IMR-90 (cell line): Measurements from ENCODE around the gene MELTF. TPM values are rescaled to one million over a fixed set of nuclear protein-coding genes. Genes with fewer than 3 reads are reported as not detected.
A peak's percentile ranks its signal among the peaks of the same experiment; 100 is the strongest.

Source experiments
- ATAC-seq: fragments of 200-7000 bp; cut with Tn5 transposase; 2 replicates; pipeline ENCODE4 v1.9.1; 2020; ENCODE audit warnings: low read depth, mild to moderate bottlenecking, moderate library complexity
- BruUV-seq: library from RNA; stranded (reverse); fragments of 400-500 nt; replicated peaks from 2 replicates; lab custom pipeline; 2021; lab: Mats Ljungman, UMichigan
- CTCF ChIA-PET: fragments of 300-600 bp; formaldehyde crosslinking; extraction: SDS; loops from one replicate; lab custom pipeline; 2021; ENCODE audit warnings: antibody characterized with exemption; lab: Yijun Ruan, JAX
- POLR2A ChIA-PET: fragments of 300-600 bp; sonication (Branson Sonifier 250); formaldehyde crosslinking; loops from one replicate; lab custom pipeline; 2022; ENCODE audit warnings: antibody characterized with exemption; ENCODE audit not compliant: unreplicated experiment; lab: Charles Lee
- DNase-seq: peaks from one replicate; pipeline ENCODE4 v3.0.0; 2013
- H2AFZ ChIP-seq: replicated peaks from 2 replicates; pipeline ENCODE3; 2013; ENCODE audit warnings: low read length, mild to moderate bottlenecking; ENCODE audit not compliant: poor library complexity
- H2AK5ac ChIP-seq: 2 replicates; pipeline ENCODE4 v1.6.1; 2013; ENCODE audit warnings: low read depth, low read length, inconsistent platforms
- H2AK9ac ChIP-seq: replicated peaks from 2 replicates; pipeline ENCODE3; 2013; ENCODE audit warnings: mild to moderate bottlenecking, low read depth, low read length, moderate library complexity; ENCODE audit not compliant: poor library complexity
- H2BK120ac ChIP-seq: 2 replicates; pipeline ENCODE4 v1.6.1; 2013; ENCODE audit warnings: low read depth, low read length, inconsistent platforms
- H2BK15ac ChIP-seq: 3 replicates; pipeline ENCODE4 v1.6.1; 2013; ENCODE audit warnings: low read depth, low read length, inconsistent platforms
- H2BK20ac ChIP-seq: 2 replicates; pipeline ENCODE4 v1.6.1; 2013; ENCODE audit warnings: low read depth, mild to moderate bottlenecking, inconsistent platforms, low read length, moderate library complexity
- H2BK5ac ChIP-seq: 2 replicates; pipeline ENCODE4 v1.6.1; 2013; ENCODE audit warnings: mild to moderate bottlenecking, low read depth, low read length, inconsistent platforms; ENCODE audit not compliant: poor library complexity, severe bottlenecking
- H3K14ac ChIP-seq: replicated peaks from 2 replicates; pipeline ENCODE4 v1.6.1; 2013; ENCODE audit warnings: low read depth, low read length, inconsistent platforms
- H3K18ac ChIP-seq: 2 replicates; pipeline ENCODE4 v1.6.1; 2013; ENCODE audit warnings: low read depth, low read length, control low read depth
- H3K23ac ChIP-seq: 2 replicates; pipeline ENCODE4 v1.6.1; 2013; ENCODE audit warnings: low read depth, low read length, inconsistent platforms
- H3K27ac ChIP-seq: 2 replicates; pipeline ENCODE4 v1.5.1; 2013; ENCODE audit warnings: mild to moderate bottlenecking, control low read depth, low read length; ENCODE audit not compliant: insufficient read depth
- H3K27me3 ChIP-seq: 2 replicates; pipeline ENCODE4 v1.6.1; 2013; ENCODE audit warnings: low read length; ENCODE audit not compliant: control insufficient read depth, insufficient read depth
- H3K36me3 ChIP-seq: 2 replicates; pipeline ENCODE4 v1.6.1; 2013; ENCODE audit warnings: low read length, mixed read lengths; ENCODE audit not compliant: control insufficient read depth, insufficient read depth
- H3K4ac ChIP-seq: 2 replicates; pipeline ENCODE4 v1.6.1; 2013; ENCODE audit warnings: low read depth, low read length, inconsistent platforms
- H3K4me1 ChIP-seq: 2 replicates; pipeline ENCODE4 v1.6.1; 2013; ENCODE audit warnings: low read length, mixed read lengths; ENCODE audit not compliant: control insufficient read depth, insufficient read depth
- H3K4me2 ChIP-seq: 2 replicates; pipeline ENCODE4 v1.6.1; 2013; ENCODE audit warnings: low read depth, mild to moderate bottlenecking, control low read depth, low read length, moderate library complexity
- H3K4me3 ChIP-seq: 2 replicates; pipeline ENCODE4 v1.5.1; 2013; ENCODE audit warnings: low read depth, mild to moderate bottlenecking, control low read depth, low read length, moderate library complexity; ENCODE audit not compliant: insufficient read depth
- H3K56ac ChIP-seq: 2 replicates; pipeline ENCODE4 v1.6.1; 2013; ENCODE audit warnings: low read length, inconsistent platforms; ENCODE audit not compliant: insufficient read depth; ENCODE audit errors: extremely low read depth
- H3K79me1 ChIP-seq, 2 experiments: 2 replicates each; pipeline ENCODE4 v1.6.1; 2013; ENCODE audit warnings: low read length in 2 of 2, inconsistent platforms in 1 of 2, low read depth in 1 of 2
- H3K9ac ChIP-seq: 2 replicates; pipeline ENCODE4 v1.6.1; 2013; ENCODE audit warnings: low read depth, low read length, control low read depth
- H3K9me1 ChIP-seq: 2 replicates; pipeline ENCODE4 v1.6.1; 2013; ENCODE audit warnings: low read length, inconsistent platforms; ENCODE audit not compliant: insufficient read depth
- H3K9me3 ChIP-seq: 2 replicates; pipeline ENCODE4 v1.6.1; 2013; ENCODE audit warnings: low read length; ENCODE audit not compliant: control insufficient read depth, insufficient read depth
- H4K20me1 ChIP-seq: 2 replicates; pipeline ENCODE4 v1.6.1; 2013; ENCODE audit warnings: low read length, inconsistent platforms; ENCODE audit not compliant: insufficient read depth
- H4K5ac ChIP-seq: 2 replicates; pipeline ENCODE4 v1.6.1; 2013; ENCODE audit warnings: mild to moderate bottlenecking, low read depth, low read length, control low read depth
- H4K8ac ChIP-seq, 2 experiments: 2 replicates each; pipeline ENCODE4 v1.6.1; 2013; ENCODE audit warnings: low read depth in 2 of 2, low read length in 2 of 2, control low read depth in 1 of 2, inconsistent platforms in 1 of 2
- H4K91ac ChIP-seq: 2 replicates; pipeline ENCODE4 v1.6.1; 2013; ENCODE audit warnings: low read depth, low read length, inconsistent platforms; ENCODE audit not compliant: insufficient read depth
- FOS ChIP-seq: fragments of 150-350 bp; IDR thresholded peaks from 2 replicates; pipeline ENCODE4 v1.6.1; 2016; ENCODE audit warnings: low read depth, low read length
- MAZ ChIP-seq: IDR thresholded peaks from 2 replicates; pipeline ENCODE4 v1.6.1; 2012; ENCODE audit warnings: low read depth, mild to moderate bottlenecking, low read length, improper control_type of control experiment, moderate library complexity, borderline replicate concordance
- RAD21 ChIP-seq: IDR thresholded peaks from 2 replicates; pipeline ENCODE4 v1.6.1; 2012; ENCODE audit warnings: low read length, improper control_type of control experiment
- RFX5 ChIP-seq: IDR thresholded peaks from 2 replicates; pipeline ENCODE4 v1.8.0; 2012; ENCODE audit warnings: low read depth, mild to moderate bottlenecking, low read length, moderate library complexity
- SMC3 ChIP-seq: fragments of 150-350 bp; IDR thresholded peaks from 2 replicates; pipeline ENCODE4 v1.6.1; 2016; ENCODE audit warnings: low read depth, mild to moderate bottlenecking, antibody characterized with exemption, low read length, moderate library complexity
- USF2 ChIP-seq: fragments of 150-350 bp; IDR thresholded peaks from 2 replicates; pipeline ENCODE4 v1.6.1; 2017; ENCODE audit warnings: mild to moderate bottlenecking, antibody characterized with exemption, low read length, low read depth
- WGBS, 2 experiments: methylation state at CpG; one replicate each; pipeline versions ENCODE4 v1.1.5 to v1.1.7; 2013; ENCODE audit warnings: missing lambda C conversion rate in 2 of 2; ENCODE audit not compliant: insufficient read length in 1 of 2; ENCODE audit errors: extremely low coverage in 2 of 2; 5-methylcytosine and 5-hydroxymethylcytosine counted together
- dilution Hi-C: fragments of 300-500 bp; cut with HindIII; formaldehyde crosslinking; loops from one replicate; pipeline ENCODE4 v1.14.3; 2018; ENCODE audit warnings: low sequenced_read_pairs; ENCODE audit not compliant: unreplicated experiment
- in situ Hi-C: fragments of 300-500 bp; cut with MboI; formaldehyde crosslinking; loops from 3 replicates; pipeline ENCODE4 v1.14.3; 2019; ENCODE audit warnings: low sequenced_read_pairs, inconsistent platforms, mixed read lengths
- intact Hi-C: fragments of 100-400 bp; cut with micrococcal nuclease; formaldehyde crosslinking; loops from 2 replicates; pipeline ENCODE4 v1.10.0; 2022
- polyA plus RNA-seq, 3 experiments: library from polyadenylated mRNA; depleted of rRNA; stranded (reverse); fragments of >200 nt; gene quantifications; 2 replicates each; pipeline ENCODE4 v1.2.3, GENCODE V29; 2012; ENCODE audit warnings: low replicate concordance in 1 of 3
- total RNA-seq: library from RNA; depleted of rRNA; stranded (reverse); fragments of >200 nt; gene quantifications from 2 replicates; pipeline ENCODE4 v1.2.3, GENCODE V29; 2012
- TF ChIP-seq, protein P1 (sequence below): conservative IDR thresholded peaks from 2 replicates; pipeline ENCODE4 v1.5.1; 2012; ENCODE audit warnings: mild to moderate bottlenecking, low read depth, low read length, improper control_type of control experiment

MELTF gene
- total and polyA plus RNA-seq, 2 of the 4 experiments (the other 2 are of a cell fraction), result 0.18 to 0.50 TPM

DNA sequence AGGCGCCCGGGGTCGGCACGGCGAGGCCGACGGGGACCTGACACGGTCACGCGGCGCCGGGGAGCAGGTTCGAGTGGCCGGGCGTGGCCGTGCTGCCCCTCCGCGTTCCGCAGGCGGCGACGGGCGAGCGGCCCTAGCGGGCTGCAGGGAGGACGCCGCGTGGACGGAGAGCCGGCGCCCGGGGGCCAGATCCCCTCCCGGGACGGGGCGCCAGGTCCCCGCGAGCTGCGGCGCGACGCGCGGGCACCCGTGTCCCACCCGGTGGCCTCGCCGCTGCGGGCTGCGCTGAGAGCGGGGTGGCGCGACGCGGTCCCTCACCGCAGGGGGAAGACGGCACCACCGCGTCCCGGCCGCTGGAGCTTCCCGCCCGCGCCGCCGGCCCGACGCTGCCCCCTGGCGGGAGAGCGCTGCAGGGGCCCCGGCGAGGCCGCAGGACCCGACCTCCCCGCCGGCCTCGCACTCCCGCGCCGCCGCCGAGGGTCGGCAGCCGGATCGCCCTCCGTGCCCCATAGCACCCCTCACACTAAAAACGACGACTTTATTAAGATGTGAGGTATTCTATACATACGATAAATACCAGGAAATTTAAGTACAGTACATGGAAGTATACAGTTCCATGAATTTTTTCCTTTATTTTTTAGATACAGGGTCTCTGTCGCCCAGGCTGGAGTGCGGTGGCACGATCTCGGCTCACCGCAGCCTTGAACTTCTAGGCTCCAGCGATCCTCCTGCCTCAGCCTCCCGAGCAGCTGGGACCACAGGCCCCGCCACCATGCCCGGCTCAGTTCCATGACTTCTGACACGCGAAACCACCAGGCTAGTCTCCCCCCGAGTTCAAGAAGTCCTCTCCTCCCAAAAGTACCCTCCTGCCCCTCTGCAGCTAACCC, 59.7 kb downstream of the MELTF start:
- Histone ChIP-seq H3K4me3 (peak overlapping the region; percentile 62), H2AFZ (peak overlapping the region; percentile 96), H3K9me1 (no peaks in the 10 kb centered on the region), H2BK20ac (no peak overlapping the region), H2BK120ac (no peak overlapping the region), H3K9me3 (no peaks in the 10 kb centered on the region), H3K14ac (no peak overlapping the region), H3K56ac (no peak overlapping the region), H3K23ac (no peak overlapping the region), H4K8ac (no peak overlapping the region), H2AK5ac (no peak overlapping the region), H3K9ac (no peak overlapping the region), H3K18ac (no peak overlapping the region), H2AK9ac (peak overlapping the region; percentile 55), H3K36me3 (no peaks in the 10 kb centered on the region), H3K27ac (no peak overlapping the region), H4K5ac (no peak overlapping the region), H3K27me3 (peaks cover 38% of the 10 kb centered on the region), H3K4me1 (peaks cover 4% of the 10 kb centered on the region), H4K91ac (no peak overlapping the region), H2BK5ac (no peak overlapping the region), H3K4ac (no peak overlapping the region), H2BK15ac (no peak overlapping the region), H4K20me1 (no peaks in the 10 kb centered on the region), H3K79me1 (no peaks in the 10 kb centered on the region), H3K4me2 (peak overlapping the region; percentile 74)
- dilution Hi-C loops (no loop called here), in situ Hi-C loops (loop anchor here (10.0 to 25.0 kb wide), 2 partner anchors 215 to 358 kb away; no protein-coding TSS in a partner anchor), intact Hi-C loops (loop anchor here (1.0 to 2.0 kb wide), 2 partner anchors 132 to 361 kb away; no protein-coding TSS in a partner anchor)
- no TSS peak for BruUV-seq
- WGBS, 2 experiments, result 21% methylated on average over 24 of the region's 100 CpGs; no CpG with 5 or more reads in 1 of the 2 experiments
- ATAC-seq, result peak; percentile 87
- peak; percentile 35 for DNase-seq
- POLR2A ChIA-PET, result no interaction called here
- TF ChIP-seq, protein P1, sequence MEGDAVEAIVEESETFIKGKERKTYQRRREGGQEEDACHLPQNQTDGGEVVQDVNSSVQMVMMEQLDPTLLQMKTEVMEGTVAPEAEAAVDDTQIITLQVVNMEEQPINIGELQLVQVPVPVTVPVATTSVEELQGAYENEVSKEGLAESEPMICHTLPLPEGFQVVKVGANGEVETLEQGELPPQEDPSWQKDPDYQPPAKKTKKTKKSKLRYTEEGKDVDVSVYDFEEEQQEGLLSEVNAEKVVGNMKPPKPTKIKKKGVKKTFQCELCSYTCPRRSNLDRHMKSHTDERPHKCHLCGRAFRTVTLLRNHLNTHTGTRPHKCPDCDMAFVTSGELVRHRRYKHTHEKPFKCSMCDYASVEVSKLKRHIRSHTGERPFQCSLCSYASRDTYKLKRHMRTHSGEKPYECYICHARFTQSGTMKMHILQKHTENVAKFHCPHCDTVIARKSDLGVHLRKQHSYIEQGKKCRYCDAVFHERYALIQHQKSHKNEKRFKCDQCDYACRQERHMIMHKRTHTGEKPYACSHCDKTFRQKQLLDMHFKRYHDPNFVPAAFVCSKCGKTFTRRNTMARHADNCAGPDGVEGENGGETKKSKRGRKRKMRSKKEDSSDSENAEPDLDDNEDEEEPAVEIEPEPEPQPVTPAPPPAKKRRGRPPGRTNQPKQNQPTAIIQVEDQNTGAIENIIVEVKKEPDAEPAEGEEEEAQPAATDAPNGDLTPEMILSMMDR, result peak; percentile 85
- TF ChIP-seq USF2 (no peak), SMC3 (peak; percentile 63), MAZ (peak; percentile 20; the same call in 1 of the 2 replicates), RFX5 (no peak), RAD21 (peak; percentile 69), FOS (no peak)
- CTCF ChIA-PET, result interaction anchor here (0.6 kb wide), 2 partner anchors 28 to 212 kb away, joined by 3 read pairs; no protein-coding TSS in a partner anchor
